Progenitor cell of endocrine pancreas (in vitro differentiated cells): ENCODE data around the gene GPR37. TPM values are rescaled to one million over a fixed set of nuclear protein-coding genes. Genes with fewer than 3 reads are reported as not detected.

Source experiments
- DNase-seq: peaks from one replicate; pipeline ENCODE4 v3.0.0; 2021; ENCODE audit warnings: low spot score; ENCODE audit not compliant: unreplicated experiment
- H3K27ac Mint-ChIP-seq: 2 replicates; pipeline ENCODE4 v1.8.0; 2021; ENCODE audit warnings: mild to moderate bottlenecking, moderate library complexity, mixed read lengths
- H3K27me3 Mint-ChIP-seq: 2 replicates; pipeline ENCODE4 v1.8.0; 2021; ENCODE audit warnings: mixed read lengths
- H3K36me3 Mint-ChIP-seq: 2 replicates; pipeline ENCODE4 v1.8.0; 2022; ENCODE audit warnings: mixed read lengths; ENCODE audit not compliant: insufficient read depth
- H3K4me1 Mint-ChIP-seq: 2 replicates; pipeline ENCODE4 v1.8.0; 2021; ENCODE audit warnings: low read depth, mixed read lengths
- H3K4me3 Mint-ChIP-seq: 2 replicates; pipeline ENCODE4 v1.8.0; 2021; ENCODE audit warnings: low read depth, mild to moderate bottlenecking, moderate library complexity, mixed read lengths
- H3K9me3 Mint-ChIP-seq: 2 replicates; pipeline ENCODE4 v1.8.0; 2021; ENCODE audit warnings: low read depth, mixed read lengths
- total RNA-seq: library from RNA; stranded (reverse); gene quantifications from 2 replicates; pipeline ENCODE4 v1.2.1, GENCODE V29; 2021
- TF ChIP-seq, protein P1 (sequence below): fragments of 200-600 bp; sonication (generic); IDR thresholded peaks from one replicate; pipeline ENCODE4 v1.5.0; 2021; ENCODE audit warnings: antibody characterized with exemption, mild to moderate bottlenecking; ENCODE audit not compliant: unreplicated experiment

GPR37 gene
- total RNA-seq, 1 donor from 2014 or later: 6.6 TPM

DNA sequence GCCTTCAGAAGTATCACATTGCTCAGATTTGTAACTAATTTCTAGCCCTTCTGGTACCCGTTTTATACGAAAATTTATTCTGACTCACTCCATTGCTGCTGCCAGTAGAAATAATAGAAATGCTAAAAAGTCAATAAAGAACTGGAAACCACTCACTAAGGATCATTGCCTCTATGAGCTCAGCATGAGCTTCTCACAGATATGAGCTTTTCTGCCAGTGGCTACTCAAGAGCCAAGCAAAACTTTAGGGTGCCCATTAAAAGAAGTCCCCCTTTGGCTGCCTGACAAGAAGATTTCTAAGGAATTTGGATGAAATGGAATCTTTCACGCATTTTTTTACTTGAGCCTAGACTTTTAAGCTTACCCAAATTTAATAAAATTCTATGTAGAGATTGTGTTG lies 52.5 kb downstream of the GPR37 start:
- no peak overlapping the region for H3K4me3 Mint-ChIP-seq
- TF ChIP-seq, protein P1, sequence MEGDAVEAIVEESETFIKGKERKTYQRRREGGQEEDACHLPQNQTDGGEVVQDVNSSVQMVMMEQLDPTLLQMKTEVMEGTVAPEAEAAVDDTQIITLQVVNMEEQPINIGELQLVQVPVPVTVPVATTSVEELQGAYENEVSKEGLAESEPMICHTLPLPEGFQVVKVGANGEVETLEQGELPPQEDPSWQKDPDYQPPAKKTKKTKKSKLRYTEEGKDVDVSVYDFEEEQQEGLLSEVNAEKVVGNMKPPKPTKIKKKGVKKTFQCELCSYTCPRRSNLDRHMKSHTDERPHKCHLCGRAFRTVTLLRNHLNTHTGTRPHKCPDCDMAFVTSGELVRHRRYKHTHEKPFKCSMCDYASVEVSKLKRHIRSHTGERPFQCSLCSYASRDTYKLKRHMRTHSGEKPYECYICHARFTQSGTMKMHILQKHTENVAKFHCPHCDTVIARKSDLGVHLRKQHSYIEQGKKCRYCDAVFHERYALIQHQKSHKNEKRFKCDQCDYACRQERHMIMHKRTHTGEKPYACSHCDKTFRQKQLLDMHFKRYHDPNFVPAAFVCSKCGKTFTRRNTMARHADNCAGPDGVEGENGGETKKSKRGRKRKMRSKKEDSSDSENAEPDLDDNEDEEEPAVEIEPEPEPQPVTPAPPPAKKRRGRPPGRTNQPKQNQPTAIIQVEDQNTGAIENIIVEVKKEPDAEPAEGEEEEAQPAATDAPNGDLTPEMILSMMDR: no peak
- no peaks in the 10 kb centered on the region for H3K27me3 Mint-ChIP-seq
- no peaks in the 10 kb centered on the region for H3K36me3 Mint-ChIP-seq
- H3K4me1 Mint-ChIP-seq: peaks cover under 1% of the 10 kb centered on the region
- no peak overlapping the region for H3K27ac Mint-ChIP-seq
- DNase-seq: no peak
- peaks cover 9% of the 10 kb centered on the region for H3K9me3 Mint-ChIP-seq

DNA sequence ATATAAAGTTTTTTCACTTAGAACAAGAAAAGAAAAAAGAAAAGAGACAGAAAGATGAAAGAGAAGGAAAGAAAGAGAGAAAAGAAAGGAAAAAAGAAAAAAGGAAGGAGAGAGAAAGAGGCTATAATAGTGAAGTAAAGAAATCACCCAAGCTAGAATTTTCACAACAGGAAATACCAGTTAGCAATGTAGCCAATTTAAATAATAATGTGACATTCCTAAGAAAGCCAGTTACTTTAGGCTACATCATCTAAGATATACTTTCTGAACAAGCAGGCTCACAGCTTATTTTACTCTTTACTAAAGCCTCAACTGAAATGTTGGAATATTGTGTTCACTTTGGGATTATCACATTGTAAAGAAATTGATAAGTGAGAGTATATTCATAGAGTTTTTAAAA lies 53.6 kb downstream of the GPR37 start:
- DNase-seq: no peak
- TF ChIP-seq, protein P1: no peak
- H3K4me3 Mint-ChIP-seq: no peak overlapping the region
- peaks cover 19% of the 10 kb centered on the region for H3K9me3 Mint-ChIP-seq
- no peak overlapping the region for H3K27ac Mint-ChIP-seq
- H3K4me1 Mint-ChIP-seq: no peaks in the 10 kb centered on the region
- H3K27me3 Mint-ChIP-seq: no peaks in the 10 kb centered on the region
- H3K36me3 Mint-ChIP-seq: no peaks in the 10 kb centered on the region

DNA sequence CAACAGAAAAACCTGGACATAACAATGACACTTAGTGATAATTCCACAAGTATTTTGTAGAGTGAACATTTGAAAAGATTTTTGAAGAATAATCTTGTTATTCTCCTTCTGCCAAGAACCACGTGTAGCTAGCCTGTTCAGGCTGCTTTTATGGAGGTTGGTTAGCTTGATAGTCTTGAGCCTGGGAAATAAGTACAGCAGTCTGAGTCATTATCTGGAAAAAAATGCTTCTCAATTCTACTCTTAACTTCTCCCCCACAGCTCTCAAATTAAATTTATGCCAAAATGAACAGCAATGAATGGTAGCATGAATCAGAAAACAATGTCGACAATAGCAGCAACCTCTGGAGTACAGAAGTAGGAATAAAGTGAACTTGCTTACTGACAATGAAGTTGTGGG lies 63.2 kb downstream of the GPR37 start:
- no peak overlapping the region for H3K4me3 Mint-ChIP-seq
- H3K27ac Mint-ChIP-seq: no peak overlapping the region
- no peak for DNase-seq
- TF ChIP-seq, protein P1: no peak
- H3K4me1 Mint-ChIP-seq: no peaks in the 10 kb centered on the region
- H3K9me3 Mint-ChIP-seq: peaks cover 4% of the 10 kb centered on the region
- H3K27me3 Mint-ChIP-seq: no peaks in the 10 kb centered on the region
- no peaks in the 10 kb centered on the region for H3K36me3 Mint-ChIP-seq

DNA sequence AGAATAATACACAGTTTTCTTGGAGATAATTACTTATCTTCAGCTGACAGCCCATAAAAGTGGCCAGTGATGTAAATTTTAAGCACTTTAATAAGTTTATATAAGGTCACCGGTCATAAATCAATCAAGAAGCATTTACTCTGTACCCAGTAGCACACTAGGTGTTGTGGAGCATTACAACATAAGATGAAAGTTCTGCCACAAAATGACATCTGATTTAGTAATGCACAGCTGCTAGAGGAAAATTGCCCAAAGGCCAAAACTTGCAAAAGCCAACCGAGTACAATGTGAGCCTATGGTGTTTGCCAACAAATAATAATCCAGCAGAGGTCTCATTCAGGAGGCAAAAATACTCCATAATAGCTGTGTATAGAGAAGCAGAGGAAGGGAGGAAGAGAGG lies 63.6 kb downstream of the GPR37 start:
- H3K36me3 Mint-ChIP-seq: no peaks in the 10 kb centered on the region
- no peaks in the 10 kb centered on the region for H3K27me3 Mint-ChIP-seq
- TF ChIP-seq, protein P1: no peak
- no peak overlapping the region for H3K4me3 Mint-ChIP-seq
- H3K4me1 Mint-ChIP-seq: no peaks in the 10 kb centered on the region
- DNase-seq: no peak
- H3K27ac Mint-ChIP-seq: no peak overlapping the region
- H3K9me3 Mint-ChIP-seq: no peaks in the 10 kb centered on the region

DNA sequence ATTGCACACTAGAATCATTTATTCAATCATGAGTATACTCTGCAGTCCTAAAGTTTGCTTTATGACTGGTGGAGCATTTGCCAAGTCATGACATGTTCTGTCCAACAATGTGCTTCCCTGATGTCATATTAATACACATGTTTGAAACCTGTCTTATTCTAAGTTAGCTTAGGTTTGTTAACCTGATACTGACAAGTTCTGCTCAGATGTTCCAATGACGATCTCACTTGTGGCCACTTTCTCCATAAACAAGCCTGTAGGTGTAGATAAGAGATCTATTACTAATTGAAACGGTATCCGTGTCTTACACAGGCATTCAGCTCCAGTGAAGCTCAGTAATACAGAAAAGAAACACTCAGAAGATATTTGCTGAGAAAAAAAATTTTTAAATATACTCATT lies 64.9 kb downstream of the GPR37 start:
- Mint-ChIP-seq H3K36me3 (no peaks in the 10 kb centered on the region), H3K4me3 (no peak overlapping the region), H3K27ac (no peak overlapping the region), H3K27me3 (no peaks in the 10 kb centered on the region), H3K4me1 (no peaks in the 10 kb centered on the region), H3K9me3 (no peaks in the 10 kb centered on the region)
- TF ChIP-seq, protein P1: no peak
- DNase-seq: no peak
